Mesothelial cell of epicardium (in vitro differentiated cells): ENCODE measurements around the gene CD47. TPM values are rescaled to one million over a fixed set of nuclear protein-coding genes. Genes with fewer than 3 reads are reported as not detected.

Experiments
- DNase-seq, 2 experiments: peaks; one replicate each; pipeline ENCODE4 v3.0.0; 2021; ENCODE audit warnings: low spot score in 2 of 2; ENCODE audit not compliant: unreplicated experiment in 2 of 2
- H3K27ac Mint-ChIP-seq: 2 replicates; pipeline ENCODE4 v1.8.0; 2021; ENCODE audit warnings: mixed read lengths
- H3K27me3 Mint-ChIP-seq: 2 replicates; pipeline ENCODE4 v1.8.0; 2021; ENCODE audit warnings: low read depth, mixed read lengths
- H3K36me3 Mint-ChIP-seq: 2 replicates; pipeline ENCODE4 v1.8.0; 2021; ENCODE audit warnings: mixed read lengths
- H3K4me1 Mint-ChIP-seq: 2 replicates; pipeline ENCODE4 v1.8.0; 2021; ENCODE audit warnings: mixed read lengths
- H3K4me3 Mint-ChIP-seq: 2 replicates; pipeline ENCODE4 v1.8.0; 2021; ENCODE audit warnings: mild to moderate bottlenecking, moderate library complexity, mixed read lengths
- H3K9me3 Mint-ChIP-seq: 2 replicates; pipeline ENCODE4 v1.8.0; 2021; ENCODE audit warnings: mixed read lengths
- CTCF ChIP-seq: fragments of 200-600 bp; sonication (generic); IDR thresholded peaks from one replicate; pipeline ENCODE4 v1.5.0; 2021; ENCODE audit warnings: antibody characterized with exemption; ENCODE audit not compliant: unreplicated experiment
- total RNA-seq: library from RNA; stranded (reverse); gene quantifications from 3 replicates; pipeline ENCODE4 v1.2.1, GENCODE V29; 2021

Gene CD47
- total RNA-seq, 1 donor from 2014 or later, result 174 TPM

GRCh38 chr3:108060331-108060730 is 30.5 kb downstream of the CD47 start:
- Mint-ChIP-seq H3K4me1 (peaks cover 22% of the 10 kb centered on the region), H3K27ac (no peak overlapping the region), H3K4me3 (no peak overlapping the region), H3K9me3 (no peaks in the 10 kb centered on the region), H3K36me3 (peaks cover 53% of the 10 kb centered on the region), H3K27me3 (no peaks in the 10 kb centered on the region)
- no peak for TF ChIP-seq CTCF
- DNase-seq, result no peak

GRCh38 chr3:108055931-108056330 is 34.9 kb downstream of the CD47 start:
- Mint-ChIP-seq H3K9me3 (no peaks in the 10 kb centered on the region), H3K4me1 (peaks cover 9% of the 10 kb centered on the region)

GRCh38 chr3:108054935-108055334 is 35.9 kb downstream of the CD47 start:
- H3K36me3 Mint-ChIP-seq, result peaks cover 54% of the 10 kb centered on the region
- H3K4me1 Mint-ChIP-seq, result no peaks in the 10 kb centered on the region
- H3K27ac Mint-ChIP-seq, result no peak overlapping the region
- no peaks in the 10 kb centered on the region for H3K9me3 Mint-ChIP-seq
- no peak overlapping the region for H3K4me3 Mint-ChIP-seq
- TF ChIP-seq CTCF, result no peak
- no peaks in the 10 kb centered on the region for H3K27me3 Mint-ChIP-seq
- no peak for DNase-seq

More at GRCh38 chr3:108055931-108056330, 34.9 kb downstream of the CD47 start:
- H3K4me3 Mint-ChIP-seq, result no peak overlapping the region
- H3K27me3 Mint-ChIP-seq, result no peaks in the 10 kb centered on the region
- TF ChIP-seq CTCF, result no peak
- H3K27ac Mint-ChIP-seq, result no peak overlapping the region
- no peak for DNase-seq
- H3K36me3 Mint-ChIP-seq, result peaks cover 59% of the 10 kb centered on the region

- DNase-seq, result no peak
- no peaks in the 10 kb centered on the region for H3K27me3 Mint-ChIP-seq
- H3K36me3 Mint-ChIP-seq, result peaks cover 52% of the 10 kb centered on the region
- no peaks in the 10 kb centered on the region for H3K4me1 Mint-ChIP-seq
- no peaks in the 10 kb centered on the region for H3K9me3 Mint-ChIP-seq
- no peak for TF ChIP-seq CTCF
- H3K4me3 Mint-ChIP-seq, result no peak overlapping the region
- H3K27ac Mint-ChIP-seq, result no peak overlapping the region
Observed at GRCh38 chr3:108053483-108053882, 37.3 kb downstream of the CD47 start.

GRCh38 chr3:108053067-108053466 is 37.8 kb downstream of the CD47 start:
- Mint-ChIP-seq H3K9me3 (no peaks in the 10 kb centered on the region), H3K27me3 (no peaks in the 10 kb centered on the region), H3K36me3 (peaks cover 49% of the 10 kb centered on the region), H3K27ac (no peak overlapping the region), H3K4me1 (no peaks in the 10 kb centered on the region), H3K4me3 (no peak overlapping the region)
- DNase-seq, result no peak
- no peak for TF ChIP-seq CTCF

GRCh38 chr3:108051005-108051404 is 39.8 kb downstream of the CD47 start:
- no peak for TF ChIP-seq CTCF
- Mint-ChIP-seq H3K36me3 (peaks cover 44% of the 10 kb centered on the region), H3K27ac (no peak overlapping the region), H3K4me1 (peaks cover 4% of the 10 kb centered on the region), H3K9me3 (no peaks in the 10 kb centered on the region), H3K27me3 (no peaks in the 10 kb centered on the region), H3K4me3 (no peak overlapping the region)
- no peak for DNase-seq
